H9 (cell line): ENCODE measurements around the gene ARHGDIB. TPM values are rescaled to one million over a fixed set of nuclear protein-coding genes. Genes with fewer than 3 reads are reported as not detected.

Experiments
- DNase-seq: peaks from one replicate; pipeline ENCODE4 v3.0.0-alpha.2; 2017
- H2AFZ ChIP-seq: one replicate; pipeline ENCODE4 v1.6.1; 2013; ENCODE audit warnings: mild to moderate bottlenecking, low read length, control low read depth, moderate library complexity
- H2AK5ac ChIP-seq: 2 replicates; pipeline ENCODE4 v1.6.1; 2013; ENCODE audit warnings: low read length, control low read depth, mixed read lengths; ENCODE audit not compliant: insufficient read length
- H2BK120ac ChIP-seq: one replicate; pipeline ENCODE4 v1.6.1; 2013; ENCODE audit warnings: low read depth, mild to moderate bottlenecking, low read length, control low read depth, inconsistent platforms; ENCODE audit not compliant: poor library complexity, severe bottlenecking
- H2BK12ac ChIP-seq: 2 replicates; pipeline ENCODE4 v1.6.1; 2013; ENCODE audit warnings: low read length, control low read depth, mixed read lengths, low read depth; ENCODE audit not compliant: insufficient read length
- H2BK15ac ChIP-seq: 2 replicates; pipeline ENCODE4 v1.6.1; 2013; ENCODE audit warnings: low read depth, low read length, control low read depth
- H2BK20ac ChIP-seq: one replicate; pipeline ENCODE4 v1.6.1; 2013; ENCODE audit warnings: low read depth, mild to moderate bottlenecking, low read length, control low read depth, inconsistent platforms; ENCODE audit not compliant: poor library complexity, severe bottlenecking
- H2BK5ac ChIP-seq: 2 replicates; pipeline ENCODE4 v1.6.1; 2013; ENCODE audit warnings: low read length, control low read depth, mixed read lengths; ENCODE audit not compliant: insufficient read length
- H3K14ac ChIP-seq: 2 replicates; pipeline ENCODE4 v1.6.1; 2013; ENCODE audit warnings: low read length, control low read depth; ENCODE audit not compliant: insufficient read depth
- H3K18ac ChIP-seq: 2 replicates; pipeline ENCODE4 v1.6.1; 2013; ENCODE audit warnings: low read depth, mild to moderate bottlenecking, mixed read lengths, low read length, control low read depth; ENCODE audit not compliant: insufficient read length
- H3K23ac ChIP-seq: 2 replicates; pipeline ENCODE4 v1.6.1; 2013; ENCODE audit warnings: low read length, control low read depth, mixed read lengths, low read depth; ENCODE audit not compliant: insufficient read length
- H3K23me2 ChIP-seq: 2 replicates; pipeline ENCODE4 v1.6.1; 2013; ENCODE audit warnings: low read depth, mild to moderate bottlenecking, mixed read lengths, low read length, control low read depth; ENCODE audit not compliant: insufficient read length, poor library complexity, severe bottlenecking
- H3K27ac ChIP-seq: 2 replicates; pipeline ENCODE4 v1.5.1; 2013; ENCODE audit warnings: low read length, control low read depth, mixed read lengths, low read depth; ENCODE audit not compliant: insufficient read length
- H3K27me3 ChIP-seq: 2 replicates; pipeline ENCODE4 v1.6.1; 2013; ENCODE audit warnings: low read length, control low read depth, inconsistent platforms; ENCODE audit not compliant: insufficient read depth
- H3K4ac ChIP-seq: 2 replicates; pipeline ENCODE4 v1.6.1; 2013; ENCODE audit warnings: low read depth, mild to moderate bottlenecking, control low read depth, inconsistent platforms, low read length, moderate library complexity
- H3K4me1 ChIP-seq: 2 replicates; pipeline ENCODE4 v1.6.1; 2013; ENCODE audit warnings: low read length, control low read depth, inconsistent platforms; ENCODE audit not compliant: insufficient read depth
- H3K4me2 ChIP-seq: 2 replicates; pipeline ENCODE4 v1.6.1; 2013; ENCODE audit warnings: low read length, control low read depth, mixed read lengths; ENCODE audit not compliant: insufficient read length, insufficient read depth
- H3K56ac ChIP-seq: 2 replicates; pipeline ENCODE4 v1.6.1; 2013; ENCODE audit warnings: low read depth, mild to moderate bottlenecking, mixed read lengths, low read length, control low read depth; ENCODE audit not compliant: insufficient read length
- H3K79me1 ChIP-seq: 2 replicates; pipeline ENCODE4 v1.6.1; 2013; ENCODE audit warnings: low read depth, mild to moderate bottlenecking, moderate library complexity, low read length, control low read depth, inconsistent platforms; ENCODE audit not compliant: insufficient read depth, poor library complexity, severe bottlenecking
- H3K79me2 ChIP-seq: 2 replicates; pipeline ENCODE4 v1.6.1; 2013; ENCODE audit warnings: low read length, control low read depth, inconsistent platforms; ENCODE audit not compliant: insufficient read depth
- H3K9ac ChIP-seq: 2 replicates; pipeline ENCODE4 v1.6.1; 2013; ENCODE audit warnings: low read length, control low read depth, mixed read lengths; ENCODE audit not compliant: insufficient read length; ENCODE audit errors: extremely low read depth
- H3K9me3 ChIP-seq: one replicate; pipeline ENCODE4 v1.6.1; 2013; ENCODE audit warnings: low read depth, low read length, inconsistent platforms; ENCODE audit not compliant: control insufficient read depth
- H3T11ph ChIP-seq: one replicate; pipeline ENCODE4 v1.6.1; 2013; ENCODE audit warnings: mild to moderate bottlenecking, low read length, control low read depth, inconsistent platforms
- H4K20me1 ChIP-seq: one replicate; pipeline ENCODE4 v1.6.1; 2013; ENCODE audit not compliant: control insufficient read depth, insufficient read length, insufficient read depth
- H4K5ac ChIP-seq: 2 replicates; pipeline ENCODE4 v1.6.1; 2013; ENCODE audit warnings: low read depth, mild to moderate bottlenecking, mixed read lengths, low read length, control low read depth; ENCODE audit not compliant: insufficient read length
- H4K8ac ChIP-seq: replicated peaks from 2 replicates; pipeline ENCODE4 v1.6.1; 2013; ENCODE audit warnings: low read length, control low read depth, mixed read lengths, low read depth; ENCODE audit not compliant: insufficient read length
- H4K91ac ChIP-seq: 2 replicates; pipeline ENCODE4 v1.6.1; 2013; ENCODE audit warnings: low read depth, mild to moderate bottlenecking, moderate library complexity, mixed read lengths, low read length, control low read depth; ENCODE audit not compliant: insufficient read length
- H3K27ac Mint-ChIP-seq, 3 experiments: 2 replicates in 2 of 3; 3 replicates in 1 of 3; pipeline ENCODE4 v1.8.0; 2020 to 2021; ENCODE audit warnings: mixed read lengths in 3 of 3, mild to moderate bottlenecking in 1 of 3, moderate library complexity in 1 of 3
- H3K27me3 Mint-ChIP-seq: 2 replicates; pipeline ENCODE4 v1.8.0; 2021; ENCODE audit warnings: low read depth, mild to moderate bottlenecking, moderate library complexity, mixed read lengths
- H3K36me3 Mint-ChIP-seq, 3 experiments: 2 replicates in 2 of 3; 3 replicates in 1 of 3; pipeline ENCODE4 v1.8.0; 2020 to 2021; ENCODE audit warnings: low read depth in 3 of 3, mixed read lengths in 3 of 3; ENCODE audit not compliant: insufficient read depth in 1 of 3
- H3K4me1 Mint-ChIP-seq, 2 experiments: 2 replicates each; pipeline ENCODE4 v1.8.0; 2020; ENCODE audit warnings: mixed read lengths in 2 of 2
- H3K4me3 Mint-ChIP-seq, 2 experiments: 2 replicates in 1 of 2; 3 replicates in 1 of 2; pipeline ENCODE4 v1.8.0; 2020 to 2021; ENCODE audit warnings: mild to moderate bottlenecking in 2 of 2, mixed read lengths in 2 of 2, moderate library complexity in 1 of 2
- H3K9me3 Mint-ChIP-seq, 2 experiments: 2 replicates in 1 of 2; 3 replicates in 1 of 2; pipeline ENCODE4 v1.8.0; 2020; ENCODE audit warnings: mild to moderate bottlenecking in 2 of 2, mixed read lengths in 2 of 2, moderate library complexity in 1 of 2
- WGBS: extraction: QIAGEN DNeasy Blood & Tissue Kit; methylation state at CpG from one replicate; pipeline ENCODE4 v1.1.7; 2013; ENCODE audit warnings: missing lambda C conversion rate, low lambda C conversion rate, mixed read lengths; ENCODE audit not compliant: insufficient read length; ENCODE audit errors: extremely low coverage; 5-methylcytosine and 5-hydroxymethylcytosine counted together
- total RNA-seq: library from RNA; stranded (reverse); gene quantifications from 2 replicates; pipeline ENCODE4 v1.2.1, GENCODE V29; 2021
- TF ChIP-seq, protein P1 (sequence below): fragments of 200-600 bp; sonication (generic); conservative IDR thresholded peaks from 3 replicates; pipeline ENCODE4 v1.8.0; 2021; ENCODE audit warnings: antibody characterized with exemption, mild to moderate bottlenecking

ARHGDIB gene
- total RNA-seq, 1 experiment from 2014 or later: 0.44 TPM

DNA sequence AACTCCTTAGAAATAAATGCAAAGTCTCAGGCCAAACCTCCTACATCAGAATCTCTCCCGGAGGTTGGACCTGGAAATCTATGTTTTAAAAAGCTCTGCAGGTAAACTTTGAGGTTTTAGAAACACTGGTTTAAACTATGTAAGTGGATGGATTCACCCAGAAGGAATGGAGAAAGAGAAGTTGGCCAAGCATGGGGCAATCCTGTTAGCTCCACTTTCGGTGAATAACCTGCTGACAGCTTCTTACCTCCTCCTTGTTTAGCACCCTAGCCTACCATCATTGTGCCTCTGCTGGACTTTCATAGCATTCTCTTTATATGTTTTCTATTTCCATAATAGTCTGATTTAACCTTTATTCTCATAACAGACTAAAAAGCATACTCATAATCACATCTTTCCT, 3.0 kb upstream of the ARHGDIB start:
- WGBS: no CpG with 5 or more reads among the region's 2 CpGs
- no peak overlapping the region for H2AFZ ChIP-seq

More for the DNA sequence above, 3.0 kb upstream of the ARHGDIB start:
- H3K79me2 ChIP-seq: no peaks in the 10 kb centered on the region
- no peaks in the 10 kb centered on the region for H4K20me1 ChIP-seq
- Mint-ChIP-seq H3K4me1 (peaks cover 9 to 10% of the 10 kb centered on the region in 2 experiments), H3K9me3 (no peaks in the 10 kb centered on the region), H3K36me3 (no peaks in the 10 kb centered on the region), H3K4me3 (no peak overlapping the region), H3K27me3 (no peaks in the 10 kb centered on the region), H3K27ac (no peak overlapping the region)
- no peak overlapping the region for H2AK5ac ChIP-seq
- H3K27ac ChIP-seq: no peak overlapping the region
- no peak overlapping the region for H2BK120ac ChIP-seq
- no peaks in the 10 kb centered on the region for H3K23me2 ChIP-seq
- H3K9ac ChIP-seq: no peak overlapping the region
- H3T11ph ChIP-seq: no peak overlapping the region
- H4K5ac ChIP-seq: no peak overlapping the region
- H2BK5ac ChIP-seq: no peak overlapping the region
- no peaks in the 10 kb centered on the region for H3K79me1 ChIP-seq
- H3K56ac ChIP-seq: no peak overlapping the region
- H4K8ac ChIP-seq: no peak overlapping the region
- H3K4ac ChIP-seq: no peak overlapping the region
- no peak overlapping the region for H3K14ac ChIP-seq
- peaks cover 3% of the 10 kb centered on the region for H3K4me1 ChIP-seq
- H3K18ac ChIP-seq: no peak overlapping the region
- no peaks in the 10 kb centered on the region for H3K9me3 ChIP-seq
- no peak overlapping the region for H3K4me2 ChIP-seq
- no peak overlapping the region for H2BK12ac ChIP-seq
- no peak overlapping the region for H3K23ac ChIP-seq
- TF ChIP-seq, protein P1, sequence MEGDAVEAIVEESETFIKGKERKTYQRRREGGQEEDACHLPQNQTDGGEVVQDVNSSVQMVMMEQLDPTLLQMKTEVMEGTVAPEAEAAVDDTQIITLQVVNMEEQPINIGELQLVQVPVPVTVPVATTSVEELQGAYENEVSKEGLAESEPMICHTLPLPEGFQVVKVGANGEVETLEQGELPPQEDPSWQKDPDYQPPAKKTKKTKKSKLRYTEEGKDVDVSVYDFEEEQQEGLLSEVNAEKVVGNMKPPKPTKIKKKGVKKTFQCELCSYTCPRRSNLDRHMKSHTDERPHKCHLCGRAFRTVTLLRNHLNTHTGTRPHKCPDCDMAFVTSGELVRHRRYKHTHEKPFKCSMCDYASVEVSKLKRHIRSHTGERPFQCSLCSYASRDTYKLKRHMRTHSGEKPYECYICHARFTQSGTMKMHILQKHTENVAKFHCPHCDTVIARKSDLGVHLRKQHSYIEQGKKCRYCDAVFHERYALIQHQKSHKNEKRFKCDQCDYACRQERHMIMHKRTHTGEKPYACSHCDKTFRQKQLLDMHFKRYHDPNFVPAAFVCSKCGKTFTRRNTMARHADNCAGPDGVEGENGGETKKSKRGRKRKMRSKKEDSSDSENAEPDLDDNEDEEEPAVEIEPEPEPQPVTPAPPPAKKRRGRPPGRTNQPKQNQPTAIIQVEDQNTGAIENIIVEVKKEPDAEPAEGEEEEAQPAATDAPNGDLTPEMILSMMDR: no peak
- no peak overlapping the region for H2BK15ac ChIP-seq
- no peak overlapping the region for H4K91ac ChIP-seq
- DNase-seq: no peak
- H3K27me3 ChIP-seq: no peaks in the 10 kb centered on the region
- H2BK20ac ChIP-seq: no peak overlapping the region
